ENCODE measurements around the gene KIF26B.

The KIF26B gene

DNA sequence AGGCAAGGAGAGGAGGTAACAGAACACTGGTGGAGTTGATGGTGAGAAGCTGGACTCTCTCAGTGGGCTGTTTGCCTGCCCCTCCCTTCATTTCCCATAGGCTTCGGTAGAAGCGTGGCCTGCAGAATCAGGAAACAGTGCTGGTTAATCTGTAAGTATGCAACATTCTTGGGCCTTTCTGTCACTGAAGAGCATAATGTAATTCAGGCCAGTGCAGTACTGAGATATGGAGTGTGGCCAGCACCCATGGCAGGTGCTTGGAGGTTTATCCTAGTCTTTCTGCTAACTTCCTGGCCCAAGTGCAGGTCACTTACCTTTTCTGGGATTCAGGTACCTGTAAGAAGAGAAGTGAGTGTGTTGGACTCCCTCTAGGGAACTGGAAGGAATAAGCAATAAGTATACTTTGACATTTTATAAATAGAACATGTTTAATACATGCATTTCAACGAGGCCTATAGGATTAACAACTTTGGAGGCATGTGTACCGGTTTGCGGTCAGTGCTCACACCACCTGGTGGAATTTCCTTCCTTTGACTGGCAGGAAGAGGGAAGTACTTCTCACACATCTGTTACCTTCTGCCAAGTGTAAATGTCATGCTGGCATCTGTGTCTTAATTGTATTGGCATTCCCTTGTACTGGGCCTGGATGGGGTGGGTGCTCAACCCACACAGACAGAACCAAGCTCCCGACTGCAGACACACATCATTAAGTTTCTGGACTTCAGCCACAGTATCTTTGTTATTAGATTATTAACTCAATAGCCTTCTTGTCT lies 105.5 kb downstream of the KIF26B start:
- Histone ChIP-seq H3K9me3 (ENCODE audit: low read length) (no peaks in the 10 kb centered on the region), H3K79me2 (ENCODE audit: insufficient read depth, low read length) (no peaks in the 10 kb centered on the region), H4K20me1 (ENCODE audit: insufficient read depth, low read length) (no peaks in the 10 kb centered on the region), H3K27ac (ENCODE audit: low read depth, low read length, poor library complexity, severe bottlenecking) (no peak overlapping the region), H3K36me3 (ENCODE audit: insufficient read depth, low read length) (no peaks in the 10 kb centered on the region), H2AFZ (ENCODE audit: low read length) (no peak overlapping the region), H3K4me1 (ENCODE audit: insufficient read depth, low read length, severe bottlenecking) (no peaks in the 10 kb centered on the region), H3K4me3 (ENCODE audit: low read depth, low read length, poor library complexity, severe bottlenecking) (no peak overlapping the region), H3K9me2 (ENCODE audit: low read depth, low read length) (no peaks in the 10 kb centered on the region), H3K9ac (ENCODE audit: low read length) (no peak overlapping the region), H3F3A (ENCODE audit: insufficient read depth, low read length) (no peaks in the 10 kb centered on the region), H3K4me2 (ENCODE audit: low read length) (no peak overlapping the region), H3K27me3 (ENCODE audit: insufficient read depth, low read length) (no peaks in the 10 kb centered on the region)
- no peak for TF ChIP-seq EZH2 (IDR thresholded peaks at IDR 0.05; ENCODE audit: borderline replicate concordance, low read length)
- TF ChIP-seq, protein P1, sequence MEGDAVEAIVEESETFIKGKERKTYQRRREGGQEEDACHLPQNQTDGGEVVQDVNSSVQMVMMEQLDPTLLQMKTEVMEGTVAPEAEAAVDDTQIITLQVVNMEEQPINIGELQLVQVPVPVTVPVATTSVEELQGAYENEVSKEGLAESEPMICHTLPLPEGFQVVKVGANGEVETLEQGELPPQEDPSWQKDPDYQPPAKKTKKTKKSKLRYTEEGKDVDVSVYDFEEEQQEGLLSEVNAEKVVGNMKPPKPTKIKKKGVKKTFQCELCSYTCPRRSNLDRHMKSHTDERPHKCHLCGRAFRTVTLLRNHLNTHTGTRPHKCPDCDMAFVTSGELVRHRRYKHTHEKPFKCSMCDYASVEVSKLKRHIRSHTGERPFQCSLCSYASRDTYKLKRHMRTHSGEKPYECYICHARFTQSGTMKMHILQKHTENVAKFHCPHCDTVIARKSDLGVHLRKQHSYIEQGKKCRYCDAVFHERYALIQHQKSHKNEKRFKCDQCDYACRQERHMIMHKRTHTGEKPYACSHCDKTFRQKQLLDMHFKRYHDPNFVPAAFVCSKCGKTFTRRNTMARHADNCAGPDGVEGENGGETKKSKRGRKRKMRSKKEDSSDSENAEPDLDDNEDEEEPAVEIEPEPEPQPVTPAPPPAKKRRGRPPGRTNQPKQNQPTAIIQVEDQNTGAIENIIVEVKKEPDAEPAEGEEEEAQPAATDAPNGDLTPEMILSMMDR (IDR thresholded peaks at IDR 0.05; ENCODE audit: low read length) = no peak

DNA sequence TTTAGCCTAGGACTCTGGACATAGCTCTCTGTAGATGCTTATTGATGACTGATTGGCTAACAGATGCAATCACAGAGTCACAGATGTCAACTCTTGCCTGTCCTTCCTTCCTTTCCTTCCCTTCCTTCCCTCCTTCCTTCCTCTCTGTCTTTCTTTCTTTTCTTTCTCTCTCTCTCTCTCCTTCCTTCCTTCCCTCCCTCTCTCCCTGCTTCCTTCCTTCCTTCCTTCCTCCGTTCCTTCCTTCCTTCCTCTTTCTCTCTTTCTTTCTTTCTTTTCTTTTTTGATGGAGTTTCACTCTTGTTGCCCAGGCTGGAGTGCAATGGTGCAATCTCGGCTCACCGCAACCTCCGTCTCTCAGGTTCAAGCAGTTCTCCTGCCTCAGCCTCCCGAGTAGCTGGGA lies 106.1 kb downstream of the KIF26B start:
- H3K36me3 ChIP-seq (ENCODE audit: insufficient read depth, low read length) = no peaks in the 10 kb centered on the region
- H3K9ac ChIP-seq (ENCODE audit: low read length) = no peak overlapping the region
- H3F3A ChIP-seq (ENCODE audit: insufficient read depth, low read length) = no peaks in the 10 kb centered on the region
- no peak for TF ChIP-seq EZH2 (IDR thresholded peaks at IDR 0.05; ENCODE audit: borderline replicate concordance, low read length)
- TF ChIP-seq, protein P1 (IDR thresholded peaks at IDR 0.05; ENCODE audit: low read length) = no peak
- H3K9me3 ChIP-seq (ENCODE audit: low read length) = no peaks in the 10 kb centered on the region
- H3K4me1 ChIP-seq (ENCODE audit: insufficient read depth, low read length, severe bottlenecking) = no peaks in the 10 kb centered on the region
- H3K4me2 ChIP-seq (ENCODE audit: low read length) = no peak overlapping the region
- H4K20me1 ChIP-seq (ENCODE audit: insufficient read depth, low read length) = no peaks in the 10 kb centered on the region
- H3K27me3 ChIP-seq (ENCODE audit: insufficient read depth, low read length) = no peaks in the 10 kb centered on the region
- no peak overlapping the region for H3K27ac ChIP-seq (ENCODE audit: low read depth, low read length, poor library complexity, severe bottlenecking)
- H3K9me2 ChIP-seq (ENCODE audit: low read depth, low read length) = no peaks in the 10 kb centered on the region
- no peak overlapping the region for H2AFZ ChIP-seq (ENCODE audit: low read length)
- H3K4me3 ChIP-seq (ENCODE audit: low read depth, low read length, poor library complexity, severe bottlenecking) = no peak overlapping the region
- no peaks in the 10 kb centered on the region for H3K79me2 ChIP-seq (ENCODE audit: insufficient read depth, low read length)

DNA sequence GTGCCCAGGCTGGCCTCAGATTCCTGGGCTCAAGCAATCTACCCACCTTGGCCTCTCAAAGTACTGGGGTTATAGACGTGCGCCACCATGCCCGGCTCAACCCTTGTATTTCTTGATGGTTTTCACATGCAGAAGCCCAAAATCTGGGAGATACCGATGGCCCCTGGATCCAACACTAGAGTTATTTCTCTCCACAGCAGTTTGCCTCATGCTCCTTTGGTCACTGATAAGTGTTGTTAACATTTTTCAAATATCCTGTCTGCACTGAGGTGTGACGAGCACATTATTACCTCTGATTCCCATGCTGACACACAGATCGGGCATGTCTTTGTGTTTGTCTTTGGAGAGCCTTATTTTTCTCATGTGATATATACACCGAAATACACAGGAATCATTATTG lies 107.0 kb downstream of the KIF26B start:
- Histone ChIP-seq H3K27me3 (ENCODE audit: insufficient read depth, low read length) (no peaks in the 10 kb centered on the region), H3K36me3 (ENCODE audit: insufficient read depth, low read length) (no peaks in the 10 kb centered on the region), H3K4me2 (ENCODE audit: low read length) (no peak overlapping the region), H4K20me1 (ENCODE audit: insufficient read depth, low read length) (no peaks in the 10 kb centered on the region), H3K27ac (ENCODE audit: low read depth, low read length, poor library complexity, severe bottlenecking) (no peak overlapping the region), H3K4me1 (ENCODE audit: insufficient read depth, low read length, severe bottlenecking) (no peaks in the 10 kb centered on the region), H3F3A (ENCODE audit: insufficient read depth, low read length) (no peaks in the 10 kb centered on the region), H2AFZ (ENCODE audit: low read length) (no peak overlapping the region), H3K4me3 (ENCODE audit: low read depth, low read length, poor library complexity, severe bottlenecking) (no peak overlapping the region), H3K9me3 (ENCODE audit: low read length) (no peaks in the 10 kb centered on the region), H3K79me2 (ENCODE audit: insufficient read depth, low read length) (no peaks in the 10 kb centered on the region), H3K9ac (ENCODE audit: low read length) (no peak overlapping the region), H3K9me2 (ENCODE audit: low read depth, low read length) (no peaks in the 10 kb centered on the region)
- TF ChIP-seq, protein P1 (IDR thresholded peaks at IDR 0.05; ENCODE audit: low read length) = no peak
- TF ChIP-seq EZH2 (IDR thresholded peaks at IDR 0.05; ENCODE audit: borderline replicate concordance, low read length) = no peak
